SK-N-MC (cell line): Measurements from ENCODE around the gene SNRK.

Experiments
- EZH2 ChIP-seq: fragments of 200-600 bp; sonication (generic); IDR thresholded peaks from one replicate; pipeline ENCODE4 v1.6.1; 2017; ENCODE audit warnings: antibody characterized with exemption
- FOXP2 ChIP-seq: optimal IDR thresholded peaks from 2 replicates; pipeline ENCODE3; 2011; ENCODE audit warnings: mild to moderate bottlenecking, moderate library complexity; ENCODE audit not compliant: insufficient read depth; ENCODE audit errors: extremely low read length, control extremely low read depth
- POLR2AphosphoS5 ChIP-seq: IDR thresholded peaks from 2 replicates; pipeline ENCODE4 v1.6.1; 2012; ENCODE audit warnings: mild to moderate bottlenecking, low read depth, low read length, borderline replicate concordance

- TF ChIP-seq EZH2 (no peak), POLR2AphosphoS5 (no peak), FOXP2 (no peak)
Measured at GRCh38 chr3:43319794-43320193, 33.5 kb downstream of the SNRK start.
